Activated T-cell treated with anti-CD3 and anti-CD28 coated beads, Interleukin-2, amount 50 U/mL, for 24 hours (primary cell): ENCODE measurements around the gene PARD6G.

Experiments
- DNase-seq: peaks from one replicate; pipeline ENCODE4 v3.0.0-alpha.2; 2020
- H3K27ac Mint-ChIP-seq: 2 replicates; pipeline ENCODE4 v1.8.0; 2020; ENCODE audit warnings: mild to moderate bottlenecking, mixed read lengths
- H3K27me3 Mint-ChIP-seq: 2 replicates; pipeline ENCODE4 v1.8.0; 2020; ENCODE audit warnings: mixed read lengths
- H3K36me3 Mint-ChIP-seq: 2 replicates; pipeline ENCODE4 v1.8.0; 2020; ENCODE audit warnings: low read depth, mixed read lengths
- H3K4me1 Mint-ChIP-seq: 2 replicates; pipeline ENCODE4 v1.8.0; 2020; ENCODE audit warnings: low read depth, mixed read lengths
- H3K4me3 Mint-ChIP-seq: 2 replicates; pipeline ENCODE4 v1.8.0; 2020; ENCODE audit warnings: mild to moderate bottlenecking, moderate library complexity, mixed read lengths
- H3K9me3 Mint-ChIP-seq: 2 replicates; pipeline ENCODE4 v1.8.0; 2020; ENCODE audit warnings: mixed read lengths

Gene PARD6G

DNA sequence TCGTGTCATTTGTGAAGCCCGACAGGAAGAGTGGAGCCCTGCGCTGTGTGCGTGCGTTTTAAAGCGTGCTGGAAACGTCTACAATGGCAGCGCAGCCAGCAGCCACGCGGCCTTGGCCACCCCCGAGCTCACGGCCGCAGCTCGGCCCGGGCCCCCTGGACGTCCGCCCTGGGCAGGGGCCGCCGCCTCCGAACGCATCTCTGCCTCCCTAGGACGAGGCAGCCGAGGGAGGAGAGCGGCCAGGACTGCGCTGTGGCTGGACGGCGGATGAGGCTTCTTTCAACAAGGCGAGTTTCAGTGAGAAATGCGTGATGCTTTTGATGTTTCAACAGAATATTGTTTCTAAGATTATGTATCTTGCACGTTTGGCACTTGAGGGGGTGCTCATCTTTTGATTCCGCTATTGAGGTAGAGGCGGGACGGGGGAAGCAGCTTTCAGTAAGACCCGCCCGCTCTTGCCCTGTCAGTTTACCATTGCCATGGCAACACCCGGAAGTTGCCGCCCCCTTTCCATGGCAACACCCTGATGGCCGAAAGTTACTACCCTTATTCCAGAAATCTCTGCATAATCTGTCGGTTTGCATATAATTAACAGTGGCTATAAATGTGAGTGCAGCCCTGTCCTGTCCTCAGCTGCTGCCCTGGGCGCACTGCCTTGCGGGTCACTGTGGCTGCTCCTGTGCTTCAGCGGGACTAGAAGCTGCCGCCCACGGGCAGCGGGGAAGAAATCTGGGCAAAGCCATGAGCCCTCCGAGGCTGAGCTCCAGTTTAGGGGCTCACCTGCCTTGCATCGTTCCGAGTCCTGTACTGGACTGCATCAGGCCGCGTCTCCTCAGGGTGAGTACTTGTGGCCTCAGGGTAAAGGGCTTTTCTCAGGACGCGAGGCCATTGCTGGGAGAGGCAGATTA is 99.6 kb downstream of the PARD6G start:
- peaks cover 27% of the 10 kb centered on the region for H3K4me1 Mint-ChIP-seq
- H3K4me3 Mint-ChIP-seq = peak overlapping the region; percentile 77
- H3K36me3 Mint-ChIP-seq = peaks cover 21% of the 10 kb centered on the region
- H3K27ac Mint-ChIP-seq = peak overlapping the region; percentile 56
- H3K9me3 Mint-ChIP-seq = no peaks in the 10 kb centered on the region
- DNase-seq = peak; percentile 80
- H3K27me3 Mint-ChIP-seq = peaks cover 18% of the 10 kb centered on the region

DNA sequence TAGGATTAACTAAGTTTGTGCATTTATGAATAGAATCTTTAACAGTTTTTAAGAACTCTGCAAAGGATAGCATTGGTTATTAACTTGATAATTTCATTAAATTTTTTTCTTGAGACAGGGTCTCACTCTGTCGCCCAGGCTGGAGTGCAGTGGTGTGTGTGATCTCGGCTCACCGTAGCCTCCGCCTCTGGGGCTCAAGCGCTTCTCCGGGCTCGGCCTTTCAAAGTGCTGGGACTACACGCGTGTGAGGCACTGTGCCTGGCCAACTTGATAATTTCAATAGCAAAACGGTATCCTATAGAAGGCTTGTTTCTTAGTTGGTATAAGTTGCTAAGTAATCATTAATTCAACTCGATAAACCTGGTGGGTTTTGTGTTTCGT is 100.3 kb downstream of the PARD6G start:
- peak overlapping the region; percentile 77 for H3K4me3 Mint-ChIP-seq
- peaks cover 27% of the 10 kb centered on the region for H3K4me1 Mint-ChIP-seq
- peaks cover 18% of the 10 kb centered on the region for H3K27me3 Mint-ChIP-seq
- no peak for DNase-seq
- H3K27ac Mint-ChIP-seq = no peak overlapping the region
- no peaks in the 10 kb centered on the region for H3K9me3 Mint-ChIP-seq
- H3K36me3 Mint-ChIP-seq = peaks cover 23% of the 10 kb centered on the region

DNA sequence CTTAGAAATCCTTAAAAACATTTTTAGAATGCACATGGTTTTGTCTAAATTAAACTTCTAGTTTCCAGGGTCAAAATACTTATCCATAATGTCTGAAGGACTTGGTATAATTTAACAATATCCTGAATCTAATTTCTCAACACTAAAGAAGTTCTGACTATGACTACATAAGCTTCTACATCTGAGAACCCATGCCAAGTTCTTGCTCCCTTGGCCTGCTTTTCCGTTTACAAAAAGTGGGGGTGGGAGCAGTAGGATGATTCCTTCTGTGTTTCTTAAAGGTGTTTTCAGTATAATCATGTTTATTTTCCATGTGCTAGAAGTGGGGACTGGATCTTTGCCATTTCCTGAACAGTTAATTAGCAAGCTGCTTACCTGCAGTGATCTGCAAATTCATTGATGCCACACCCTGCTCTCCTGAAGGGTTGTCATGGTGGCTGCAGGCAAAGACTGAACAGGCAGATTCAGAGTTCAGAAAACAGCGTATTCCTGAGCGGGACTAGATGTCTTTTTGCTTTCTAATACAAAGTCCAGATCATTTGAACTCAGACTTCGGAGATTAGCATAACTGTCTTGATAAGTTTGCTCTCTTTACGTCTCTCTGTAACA is 102.0 kb downstream of the PARD6G start:
- no peak for DNase-seq
- H3K27me3 Mint-ChIP-seq = peaks cover 18% of the 10 kb centered on the region
- peaks cover 33% of the 10 kb centered on the region for H3K36me3 Mint-ChIP-seq
- H3K9me3 Mint-ChIP-seq = no peaks in the 10 kb centered on the region
- H3K27ac Mint-ChIP-seq = no peak overlapping the region
- H3K4me3 Mint-ChIP-seq = no peak overlapping the region
- peaks cover 27% of the 10 kb centered on the region for H3K4me1 Mint-ChIP-seq

GRCh38 chr18:80143881-80144280 is 103.4 kb downstream of the PARD6G start:
- H3K36me3 Mint-ChIP-seq = peaks cover 41% of the 10 kb centered on the region
- no peaks in the 10 kb centered on the region for H3K9me3 Mint-ChIP-seq
- H3K27me3 Mint-ChIP-seq = peaks cover 12% of the 10 kb centered on the region
- H3K27ac Mint-ChIP-seq = no peak overlapping the region
- no peak for DNase-seq
- H3K4me3 Mint-ChIP-seq = no peak overlapping the region
- peaks cover 27% of the 10 kb centered on the region for H3K4me1 Mint-ChIP-seq

- H3K36me3 Mint-ChIP-seq = peaks cover 62% of the 10 kb centered on the region
- H3K9me3 Mint-ChIP-seq = no peaks in the 10 kb centered on the region
- H3K4me1 Mint-ChIP-seq = peaks cover 7% of the 10 kb centered on the region
- DNase-seq = no peak
- H3K27ac Mint-ChIP-seq = no peak overlapping the region
- no peaks in the 10 kb centered on the region for H3K27me3 Mint-ChIP-seq
- H3K4me3 Mint-ChIP-seq = no peak overlapping the region
These were observed 106.8 kb downstream of the PARD6G start for GRCh38 chr18:80140455-80140985.

DNA sequence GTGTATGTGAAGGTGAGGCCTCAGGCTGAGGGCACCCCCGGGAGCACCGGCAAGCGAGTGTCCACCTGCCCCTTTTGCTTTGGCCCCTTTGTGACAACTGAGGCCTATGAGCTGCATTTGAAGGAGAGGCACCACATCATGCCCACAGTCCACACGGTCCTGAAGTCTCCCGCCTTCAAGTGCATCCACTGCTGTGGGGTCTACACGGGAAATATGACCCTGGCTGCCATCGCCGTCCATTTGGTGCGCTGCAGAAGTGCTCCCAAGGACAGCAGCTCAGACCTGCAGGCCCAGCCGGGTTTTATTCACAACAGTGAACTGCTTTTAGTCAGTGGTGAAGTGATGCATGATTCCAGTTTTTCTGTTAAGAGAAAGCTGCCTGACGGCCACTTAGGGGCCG is 109.3 kb downstream of the PARD6G start:
- Mint-ChIP-seq H3K9me3 (no peaks in the 10 kb centered on the region), H3K27me3 (no peaks in the 10 kb centered on the region), H3K4me3 (no peak overlapping the region), H3K27ac (no peak overlapping the region), H3K36me3 (peaks cover 86% of the 10 kb centered on the region), H3K4me1 (peaks cover 3% of the 10 kb centered on the region)
- no peak for DNase-seq

- H3K27me3 Mint-ChIP-seq = no peaks in the 10 kb centered on the region
- H3K27ac Mint-ChIP-seq = no peak overlapping the region
- no peak overlapping the region for H3K4me3 Mint-ChIP-seq
- H3K4me1 Mint-ChIP-seq = peaks cover 7% of the 10 kb centered on the region
- H3K9me3 Mint-ChIP-seq = no peaks in the 10 kb centered on the region
- DNase-seq = no peak
- peaks cover 93% of the 10 kb centered on the region for H3K36me3 Mint-ChIP-seq
These were observed 110.2 kb downstream of the PARD6G start for GRCh38 chr18:80137137-80137536.

GRCh38 chr18:80136679-80137078 is 110.6 kb downstream of the PARD6G start:
- Mint-ChIP-seq H3K4me3 (no peak overlapping the region), H3K36me3 (peaks cover 95% of the 10 kb centered on the region), H3K27ac (no peak overlapping the region), H3K4me1 (peaks cover 12% of the 10 kb centered on the region), H3K9me3 (no peaks in the 10 kb centered on the region), H3K27me3 (no peaks in the 10 kb centered on the region)
- DNase-seq = no peak

- H3K27ac Mint-ChIP-seq = no peak overlapping the region
- peaks cover 96% of the 10 kb centered on the region for H3K36me3 Mint-ChIP-seq
- DNase-seq = no peak
- H3K4me1 Mint-ChIP-seq = peaks cover 24% of the 10 kb centered on the region
- no peaks in the 10 kb centered on the region for H3K27me3 Mint-ChIP-seq
- H3K9me3 Mint-ChIP-seq = no peaks in the 10 kb centered on the region
- no peak overlapping the region for H3K4me3 Mint-ChIP-seq
These were observed 112.2 kb downstream of the PARD6G start for GRCh38 chr18:80135136-80135535.

GRCh38 chr18:80133124-80133523 is 114.2 kb downstream of the PARD6G start:
- DNase-seq = no peak
- Mint-ChIP-seq H3K9me3 (no peaks in the 10 kb centered on the region), H3K27me3 (no peaks in the 10 kb centered on the region), H3K4me1 (peaks cover 35% of the 10 kb centered on the region), H3K27ac (no peak overlapping the region), H3K36me3 (peaks cover 89% of the 10 kb centered on the region), H3K4me3 (no peak overlapping the region)

GRCh38 chr18:80132180-80132812 is 115.0 kb downstream of the PARD6G start:
- no peaks in the 10 kb centered on the region for H3K27me3 Mint-ChIP-seq
- H3K36me3 Mint-ChIP-seq = peaks cover 89% of the 10 kb centered on the region
- no peak overlapping the region for H3K4me3 Mint-ChIP-seq
- no peak overlapping the region for H3K27ac Mint-ChIP-seq
- H3K4me1 Mint-ChIP-seq = peaks cover 41% of the 10 kb centered on the region
- DNase-seq = no peak
- H3K9me3 Mint-ChIP-seq = no peaks in the 10 kb centered on the region

- Mint-ChIP-seq H3K4me1 (peaks cover 57% of the 10 kb centered on the region), H3K4me3 (no peak overlapping the region), H3K36me3 (peaks cover 88% of the 10 kb centered on the region), H3K9me3 (no peaks in the 10 kb centered on the region), H3K27ac (no peak overlapping the region), H3K27me3 (no peaks in the 10 kb centered on the region)
- no peak for DNase-seq
These were observed 116.8 kb downstream of the PARD6G start for GRCh38 chr18:80130555-80130954.

DNA sequence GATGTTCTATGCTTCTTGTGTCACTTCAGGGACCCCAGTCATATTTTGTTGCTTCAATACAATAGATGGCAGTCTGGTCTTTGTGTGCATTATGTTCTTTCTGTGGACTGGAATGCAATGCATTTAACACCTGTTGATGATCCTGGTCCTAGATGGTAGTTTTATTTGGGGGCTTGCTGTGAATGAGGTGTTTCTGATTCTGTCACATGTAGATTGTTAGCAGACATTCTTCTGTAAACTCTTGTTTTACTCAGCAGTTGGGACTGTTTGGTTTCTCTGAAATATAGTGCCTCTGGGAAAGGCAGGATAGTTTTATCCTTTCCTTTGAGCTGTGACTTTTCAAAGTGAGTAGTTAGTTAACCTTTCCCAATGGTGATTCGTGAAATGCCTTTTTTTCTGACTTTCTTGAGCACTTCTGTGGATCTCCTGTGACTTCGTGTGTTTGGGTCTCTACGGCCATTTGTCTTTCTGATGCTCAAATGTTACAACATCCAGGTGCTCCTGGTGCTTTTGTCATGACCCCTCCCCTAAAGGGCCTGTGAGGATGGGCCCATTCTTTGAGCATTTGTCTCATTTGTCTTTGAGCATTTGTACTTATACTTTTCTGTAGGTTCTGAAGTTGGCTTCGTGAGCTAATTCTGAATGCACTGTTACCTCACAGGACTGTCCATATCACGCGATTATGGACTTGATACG is 117.5 kb downstream of the PARD6G start:
- H3K27ac Mint-ChIP-seq = no peak overlapping the region
- H3K27me3 Mint-ChIP-seq = no peaks in the 10 kb centered on the region
- DNase-seq = no peak
- peaks cover 81% of the 10 kb centered on the region for H3K36me3 Mint-ChIP-seq
- H3K4me3 Mint-ChIP-seq = no peak overlapping the region
- H3K9me3 Mint-ChIP-seq = no peaks in the 10 kb centered on the region
- peaks cover 57% of the 10 kb centered on the region for H3K4me1 Mint-ChIP-seq

DNA sequence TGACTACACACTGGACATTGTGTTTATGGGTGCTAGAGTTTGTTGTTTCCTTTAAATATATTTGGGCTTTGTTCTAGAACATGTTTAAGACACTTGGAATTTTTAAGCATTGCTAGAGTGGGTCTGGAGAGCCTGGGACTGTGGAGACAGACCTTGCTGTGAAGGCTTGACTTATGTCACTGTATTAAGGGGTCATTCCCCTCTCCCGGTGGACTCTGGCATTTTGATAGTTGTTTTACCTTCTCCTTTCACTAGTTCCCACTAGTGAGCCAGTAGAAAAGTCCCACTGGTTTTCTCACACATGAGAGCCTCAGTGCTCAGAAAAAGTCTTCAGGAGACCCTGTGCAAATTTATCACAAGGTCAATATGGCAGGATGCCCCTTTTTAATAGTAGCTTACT is 119.7 kb downstream of the PARD6G start:
- Mint-ChIP-seq H3K9me3 (no peaks in the 10 kb centered on the region), H3K36me3 (peaks cover 75% of the 10 kb centered on the region), H3K27ac (no peak overlapping the region), H3K4me1 (peaks cover 60% of the 10 kb centered on the region), H3K4me3 (no peak overlapping the region), H3K27me3 (no peaks in the 10 kb centered on the region)
- no peak for DNase-seq
